Endothelial cell of umbilical vein (primary cell): ENCODE measurements around the gene SH3BP2. TPM values are rescaled to one million over a fixed set of nuclear protein-coding genes. Genes with fewer than 3 reads are reported as not detected.

Source experiments
- BruUV-seq: library from RNA; stranded (reverse); fragments of 400-500 nt; replicated peaks from 2 replicates; lab custom pipeline; 2021; lab: Mats Ljungman, UMichigan
- CTCF ChIA-PET: fragments of 300-600, 350-600 bp; sonication (Branson Sonifier 250); formaldehyde crosslinking; loops from one replicate; lab custom pipeline; 2021; ENCODE audit warnings: antibody characterized with exemption, inconsistent platforms; lab: Charles Lee
- POLR2A ChIA-PET: fragments of 300-600, 350-600 bp; sonication (Branson Sonifier 250); formaldehyde crosslinking; loops from one replicate; lab custom pipeline; 2021; ENCODE audit warnings: antibody characterized with exemption, inconsistent platforms; lab: Charles Lee
- DNase-seq: peaks from one replicate; pipeline ENCODE4 v3.0.0-alpha.2; 2011; ENCODE audit warnings: low read depth, low spot score
- FAIRE-seq: peaks from 2 replicates; lab custom pipeline; 2011; peaks lifted over from hg19 to GRCh38; lab: Jason Lieb, UNC
- H2AFZ ChIP-seq: 2 replicates; pipeline ENCODE4 v1.6.0; 2012; ENCODE audit warnings: low read depth, low read length, control low read depth, inconsistent platforms
- H3K27ac ChIP-seq: 2 replicates; pipeline ENCODE4 v1.5.1; 2011; ENCODE audit warnings: low read depth, mild to moderate bottlenecking, control low read depth, low read length, moderate library complexity; ENCODE audit not compliant: insufficient read depth
- H3K27me3 ChIP-seq, 2 experiments: 2 replicates each; pipeline versions ENCODE4 v1.6.0 to v1.6.1; 2011; ENCODE audit warnings: low read length in 2 of 2, mixed read lengths in 1 of 2; ENCODE audit not compliant: control insufficient read depth in 2 of 2, insufficient read depth in 2 of 2
- H3K36me3 ChIP-seq, 2 experiments: 2 replicates in 1 of 2; 3 replicates in 1 of 2; pipeline ENCODE4 v1.5.1; 2011; ENCODE audit warnings: low read length in 2 of 2, mild to moderate bottlenecking in 1 of 2, moderate library complexity in 1 of 2; ENCODE audit not compliant: control insufficient read depth in 2 of 2, insufficient read depth in 2 of 2; ENCODE audit errors: extremely low read depth in 1 of 2
- H3K4me1 ChIP-seq: 3 replicates; pipeline ENCODE4 v1.5.1; 2011; ENCODE audit warnings: mild to moderate bottlenecking, low read length; ENCODE audit not compliant: control insufficient read depth, insufficient read depth; ENCODE audit errors: extremely low read depth
- H3K4me2 ChIP-seq: 2 replicates; pipeline ENCODE4 v1.6.1; 2011; ENCODE audit warnings: low read length, control low read depth, mixed read lengths; ENCODE audit not compliant: insufficient read depth
- H3K4me3 ChIP-seq, 3 experiments: fragments of 200-600 bp in 1 of 3; sonication (generic), shearing (Covaris generic) in 1 of 3; replicated peaks in 1 of 3; 2 replicates each; pipeline ENCODE4 v1.5.1; 2011 to 2016; ENCODE audit warnings: control low read depth in 3 of 3, low read length in 3 of 3, mild to moderate bottlenecking in 2 of 3, inconsistent platforms in 1 of 3, low read depth in 1 of 3, moderate library complexity in 1 of 3; ENCODE audit not compliant: insufficient read depth in 1 of 3
- H3K79me2 ChIP-seq: 2 replicates; pipeline ENCODE4 v1.6.0; 2012; ENCODE audit warnings: low read length, inconsistent platforms; ENCODE audit not compliant: control insufficient read depth, insufficient read depth
- H3K9ac ChIP-seq: replicated peaks from 2 replicates; pipeline ENCODE3; 2011; ENCODE audit warnings: low read length, control low read depth; ENCODE audit not compliant: insufficient read depth; ENCODE audit errors: extremely low read depth
- H3K9me1 ChIP-seq: replicated peaks from 3 replicates; pipeline ENCODE4 v1.6.0; 2011; ENCODE audit warnings: mild to moderate bottlenecking, low read length; ENCODE audit not compliant: control insufficient read depth, insufficient read depth; ENCODE audit errors: extremely low read depth
- H3K9me3 ChIP-seq: replicated peaks from 2 replicates; pipeline ENCODE4 v1.5.1; 2012; ENCODE audit warnings: low read length, inconsistent platforms; ENCODE audit not compliant: control insufficient read depth, insufficient read depth
- H4K20me1 ChIP-seq: replicated peaks from 2 replicates; pipeline ENCODE3; 2011; ENCODE audit warnings: mild to moderate bottlenecking, low read length; ENCODE audit not compliant: control insufficient read depth, insufficient read depth; ENCODE audit errors: extremely low read depth
- EZH2 ChIP-seq: IDR thresholded peaks from 2 replicates; pipeline ENCODE4 v1.6.1; 2012; ENCODE audit warnings: borderline replicate concordance, low read depth, mild to moderate bottlenecking, moderate library complexity, low read length, inconsistent platforms; ENCODE audit not compliant: severe bottlenecking
- FOS ChIP-seq: IDR thresholded peaks from 2 replicates; pipeline ENCODE4 v1.6.1; 2011; ENCODE audit warnings: mild to moderate bottlenecking, low read length, moderate library complexity, borderline replicate concordance; ENCODE audit not compliant: insufficient read depth
- GATA2 ChIP-seq: IDR thresholded peaks from 2 replicates; pipeline ENCODE4 v1.7.0; 2011; ENCODE audit warnings: low read depth, mild to moderate bottlenecking, moderate library complexity, mixed read lengths, low read length; ENCODE audit not compliant: insufficient read length, insufficient read depth
- JUN ChIP-seq: IDR thresholded peaks from 2 replicates; pipeline ENCODE4 v1.6.1; 2011; ENCODE audit warnings: borderline replicate concordance, low read depth; ENCODE audit not compliant: insufficient read length, insufficient read depth
- MAX ChIP-seq: IDR thresholded peaks from 2 replicates; pipeline ENCODE4 v1.6.1; 2011; ENCODE audit not compliant: insufficient read depth, insufficient read length
- MYC ChIP-seq: IDR thresholded peaks from one replicate; pipeline ENCODE4 v1.6.1; 2011; ENCODE audit warnings: mild to moderate bottlenecking, low read depth, low read length
- POLR2A ChIP-seq: IDR thresholded peaks from 2 replicates; pipeline ENCODE4 v1.6.1; 2012; ENCODE audit warnings: low read depth, mild to moderate bottlenecking, control low read depth, low read length
- POLR2AphosphoS5 ChIP-seq: IDR thresholded peaks from 2 replicates; pipeline ENCODE4 v1.6.1; 2012; ENCODE audit warnings: low read depth, mild to moderate bottlenecking, control low read depth, low read length, moderate library complexity; ENCODE audit not compliant: insufficient read depth
- dilution Hi-C: fragments of 300-500 bp; cut with MboI; formaldehyde crosslinking; loops from one replicate; pipeline ENCODE4 v1.15.0; 2019; ENCODE audit warnings: low sequenced_read_pairs; ENCODE audit not compliant: extremely low pct_ligation_motif_present
- intact Hi-C: fragments of 100-400 bp; cut with micrococcal nuclease; formaldehyde crosslinking; loops from one replicate; pipeline ENCODE4 v1.10.0; 2022
- polyA plus RNA-seq, 4 experiments: library from polyadenylated mRNA; depleted of rRNA in 3 of 4; stranded (reverse) in 3 of 4; unstranded in 1 of 4; fragments of >200 nt; gene quantifications; 2 replicates each; pipeline versions ENCODE4 v1.2.1 to v1.2.3, GENCODE V29; 2011 to 2012; ENCODE audit warnings: missing spikeins in 1 of 4
- total RNA-seq: library from RNA; stranded (reverse); gene quantifications from 2 replicates; pipeline ENCODE4 v1.2.3, GENCODE V29; 2021
- TF ChIP-seq, protein P1 (sequence below), 2 donors: IDR thresholded peaks; 1 replicate in 1 of 2; 2 replicates in 1 of 2; pipeline ENCODE4 v1.5.1; 2011; ENCODE audit warnings: low read length in 2 of 2, mild to moderate bottlenecking in 2 of 2, moderate library complexity in 2 of 2, control low read depth in 1 of 2, inconsistent platforms in 1 of 2, low read depth in 1 of 2; ENCODE audit not compliant: insufficient read depth in 1 of 2; ENCODE audit errors: extremely low read depth in 1 of 2

The SH3BP2 gene
- total and polyA plus RNA-seq, 2 donors (not counting 3 experiments of a cell fraction or from before 2014, with no cell fraction given), result 69.2 to 73.9 TPM

- Histone ChIP-seq H3K9ac (no peak overlapping the region), H4K20me1 (no peaks in the 10 kb centered on the region), H3K4me2 (no peak overlapping the region), H3K9me3 (no peaks in the 10 kb centered on the region), H3K27ac (no peak overlapping the region), H3K79me2 (no peaks in the 10 kb centered on the region), H3K4me3 (no peak overlapping the region), H3K9me1 (no peaks in the 10 kb centered on the region), H2AFZ (no peak overlapping the region), H3K4me1 (no peaks in the 10 kb centered on the region), H3K36me3 (peaks cover 10 to 52% of the 10 kb centered on the region in 2 experiments), H3K27me3 (no peaks in the 10 kb centered on the region)
- CTCF ChIA-PET, result interaction anchor here (1.3 kb wide), 1 partner anchor 68 kb away, joined by 4 read pairs; no protein-coding TSS in a partner anchor
- no peak for FAIRE-seq
- no TSS peak for BruUV-seq
- intact Hi-C loops (no loop called here), dilution Hi-C loops (no loop called here)
- POLR2A ChIA-PET, result no interaction called here
- no peak for TF ChIP-seq JUN
- no peak for TF ChIP-seq EZH2
- TF ChIP-seq, protein P1, sequence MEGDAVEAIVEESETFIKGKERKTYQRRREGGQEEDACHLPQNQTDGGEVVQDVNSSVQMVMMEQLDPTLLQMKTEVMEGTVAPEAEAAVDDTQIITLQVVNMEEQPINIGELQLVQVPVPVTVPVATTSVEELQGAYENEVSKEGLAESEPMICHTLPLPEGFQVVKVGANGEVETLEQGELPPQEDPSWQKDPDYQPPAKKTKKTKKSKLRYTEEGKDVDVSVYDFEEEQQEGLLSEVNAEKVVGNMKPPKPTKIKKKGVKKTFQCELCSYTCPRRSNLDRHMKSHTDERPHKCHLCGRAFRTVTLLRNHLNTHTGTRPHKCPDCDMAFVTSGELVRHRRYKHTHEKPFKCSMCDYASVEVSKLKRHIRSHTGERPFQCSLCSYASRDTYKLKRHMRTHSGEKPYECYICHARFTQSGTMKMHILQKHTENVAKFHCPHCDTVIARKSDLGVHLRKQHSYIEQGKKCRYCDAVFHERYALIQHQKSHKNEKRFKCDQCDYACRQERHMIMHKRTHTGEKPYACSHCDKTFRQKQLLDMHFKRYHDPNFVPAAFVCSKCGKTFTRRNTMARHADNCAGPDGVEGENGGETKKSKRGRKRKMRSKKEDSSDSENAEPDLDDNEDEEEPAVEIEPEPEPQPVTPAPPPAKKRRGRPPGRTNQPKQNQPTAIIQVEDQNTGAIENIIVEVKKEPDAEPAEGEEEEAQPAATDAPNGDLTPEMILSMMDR (IDR thresholded peaks at IDR 0.05; ENCODE audit: extremely low read depth in 1 of 2, insufficient read depth in 1 of 2, low read depth in 1 of 2, low read length in 2 of 2), result no peak
- no peak for TF ChIP-seq MAX
- TF ChIP-seq POLR2A, result no peak
- TF ChIP-seq GATA2, result no peak
- no peak for TF ChIP-seq FOS
- TF ChIP-seq MYC, result no peak
- TF ChIP-seq POLR2AphosphoS5, result no peak
- DNase-seq, result no peak
Observed at GRCh38 chr4:2831611-2832308, 38.9 kb downstream of the SH3BP2 start.
